Esophagus squamous epithelium (tissue), 5 donors: ENCODE measurements around the gene BACE2. TPM values are rescaled to one million over a fixed set of nuclear protein-coding genes. Genes with fewer than 3 reads are reported as not detected.
A peak's percentile ranks its signal among the peaks of the same experiment; 100 is the strongest.

Experiments used
- DNase-seq: peaks from one replicate; lab custom pipeline; 2025; lab: John Stamatoyannopoulos, UW
- H3K27ac ChIP-seq, 4 donors: fragments of 200-600 bp; sonication (generic); one replicate each; pipeline ENCODE4 v1.5.1; 2016 to 2019; ENCODE audit warnings: mild to moderate bottlenecking in 1 of 4
- H3K27me3 ChIP-seq, 4 donors: fragments of 200-600 bp; sonication (generic); 1 replicate in 3 of 4; 2 replicates in 1 of 4; pipeline versions ENCODE4 v1.5.1 to v1.6.0; 2017 to 2021; ENCODE audit warnings: antibody characterized with exemption in 1 of 4
- H3K36me3 ChIP-seq, 3 donors: fragments of 200-600 bp; sonication (generic); one replicate each; pipeline ENCODE4 v1.5.1; 2016 to 2019
- H3K4me1 ChIP-seq, 3 donors: fragments of 200-600 bp; sonication (generic); one replicate each; pipeline ENCODE4 v1.5.1; 2017 to 2019
- H3K4me3 ChIP-seq, 4 donors: fragments of 200-600 bp; sonication (generic); 1 replicate in 3 of 4; 2 replicates in 1 of 4; pipeline ENCODE4 v1.5.1; 2016 to 2019; ENCODE audit warnings: mild to moderate bottlenecking in 2 of 4, moderate library complexity in 1 of 4
- H3K9me3 ChIP-seq, 3 donors: fragments of 200-600 bp; sonication (generic); one replicate each; pipeline ENCODE4 v1.5.1; 2016 to 2019
- POLR2A ChIP-seq, 4 donors: fragments of 450-650 bp; IDR thresholded peaks; one replicate each; pipeline ENCODE4 v1.6.1; 2017; ENCODE audit warnings: antibody characterized with exemption in 4 of 4, mild to moderate bottlenecking in 4 of 4, moderate library complexity in 3 of 4
- WGBS, 2 donors: methylation state at CpG; one replicate each; pipeline ENCODE4 v1.1.5; 2018; 5-methylcytosine and 5-hydroxymethylcytosine counted together
- intact Hi-C: fragments of 100-400 bp; cut with DNase I; formaldehyde crosslinking; loops from one replicate; pipeline ENCODE4 v1.15.0; 2022
- total RNA-seq, 4 donors: library from RNA; depleted of rRNA; stranded (reverse); fragments of >200 nt; gene quantifications; one replicate each; pipeline ENCODE4 v1.1.0, GENCODE V29; 2016
- TF ChIP-seq, protein P1 (sequence below), 6 experiments: fragments of 450-650 bp in 4 of 6; fragments of 200-600 bp in 2 of 6; sonication (generic) in 2 of 6; IDR thresholded peaks; one replicate each; pipeline ENCODE4 v1.5.1; 2016 to 2019; ENCODE audit warnings: antibody characterized with exemption in 6 of 6, mild to moderate bottlenecking in 4 of 6, moderate library complexity in 4 of 6
- donor health status: DM: yes; HTN: yes; CAD: no.

BACE2 gene
- 10 to 100 TPM; 32.8 to 51.5 (median 47.1) TPM for total RNA-seq

DNA sequence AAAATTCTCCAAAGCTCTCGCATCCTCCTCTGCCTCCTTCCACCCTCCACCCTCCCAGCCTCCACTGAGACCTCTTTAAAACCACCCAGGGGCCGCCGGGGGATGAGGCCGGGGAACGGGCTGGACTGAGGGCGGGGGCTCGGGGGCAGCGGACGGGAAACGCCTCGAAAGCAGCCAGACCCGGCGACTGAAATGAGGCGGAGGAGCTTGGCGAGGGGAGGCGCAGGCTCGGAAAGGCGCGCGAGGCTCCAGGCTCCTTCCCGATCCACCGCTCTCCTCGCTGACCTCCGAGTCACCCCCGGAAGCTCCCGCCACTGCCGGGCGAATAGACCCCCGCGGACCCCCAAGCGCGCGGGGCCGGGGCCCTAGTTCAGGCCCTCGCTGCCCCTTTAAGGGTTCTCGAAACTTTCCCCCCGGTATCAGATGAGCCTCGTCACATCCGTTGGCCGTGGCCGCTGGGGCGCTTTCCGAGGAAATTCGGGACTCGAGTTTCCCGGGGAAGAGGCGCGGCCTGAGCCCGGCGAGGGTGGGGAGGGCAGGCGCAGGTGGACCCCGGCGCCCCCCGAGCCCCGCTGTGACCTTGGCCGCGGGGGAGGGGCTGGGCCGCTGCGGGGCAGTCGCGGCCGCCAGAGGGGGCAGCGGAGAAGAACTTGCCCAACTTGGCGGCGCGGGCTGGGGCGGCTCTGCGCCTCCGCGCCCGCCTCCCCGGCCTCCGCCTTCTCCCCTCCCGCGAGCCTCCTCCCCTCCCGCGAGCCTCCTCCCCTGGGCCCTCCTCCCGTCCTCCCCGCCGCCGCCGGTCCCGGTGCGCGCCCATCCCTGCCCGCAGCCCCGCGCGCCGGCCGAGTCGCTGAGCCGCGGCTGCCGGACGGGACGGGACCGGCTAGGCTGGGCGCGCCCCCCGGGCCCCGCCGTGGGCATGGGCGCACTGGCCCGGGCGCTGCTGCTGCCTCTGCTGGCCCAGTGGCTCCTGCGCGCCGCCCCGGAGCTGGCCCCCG is at the start of gene BACE2:
TSS of gene BACE2 (plus strand) at position 813 of the 995 bp plus-strand sequence. CDS start at position 917, 104 bp downstream.
- Histone ChIP-seq H3K9me3 (no peaks in the 10 kb centered on the region), H3K4me3 (peak within 1 kb of the TSS; percentile 83 to 98 (median 91)), H3K4me1 (peaks cover 15 to 65% (median 34%) of the 10 kb centered on the region in 3 donors), H3K27ac (peak within 1 kb of the TSS; percentile 92 to 97 (median 96)), H3K36me3 (no peaks in the 10 kb centered on the region), H3K27me3 (peaks cover 0 to 12% (median 0%) of the 10 kb centered on the region in 4 donors)
- no peak for DNase-seq
- TF ChIP-seq, protein P1, sequence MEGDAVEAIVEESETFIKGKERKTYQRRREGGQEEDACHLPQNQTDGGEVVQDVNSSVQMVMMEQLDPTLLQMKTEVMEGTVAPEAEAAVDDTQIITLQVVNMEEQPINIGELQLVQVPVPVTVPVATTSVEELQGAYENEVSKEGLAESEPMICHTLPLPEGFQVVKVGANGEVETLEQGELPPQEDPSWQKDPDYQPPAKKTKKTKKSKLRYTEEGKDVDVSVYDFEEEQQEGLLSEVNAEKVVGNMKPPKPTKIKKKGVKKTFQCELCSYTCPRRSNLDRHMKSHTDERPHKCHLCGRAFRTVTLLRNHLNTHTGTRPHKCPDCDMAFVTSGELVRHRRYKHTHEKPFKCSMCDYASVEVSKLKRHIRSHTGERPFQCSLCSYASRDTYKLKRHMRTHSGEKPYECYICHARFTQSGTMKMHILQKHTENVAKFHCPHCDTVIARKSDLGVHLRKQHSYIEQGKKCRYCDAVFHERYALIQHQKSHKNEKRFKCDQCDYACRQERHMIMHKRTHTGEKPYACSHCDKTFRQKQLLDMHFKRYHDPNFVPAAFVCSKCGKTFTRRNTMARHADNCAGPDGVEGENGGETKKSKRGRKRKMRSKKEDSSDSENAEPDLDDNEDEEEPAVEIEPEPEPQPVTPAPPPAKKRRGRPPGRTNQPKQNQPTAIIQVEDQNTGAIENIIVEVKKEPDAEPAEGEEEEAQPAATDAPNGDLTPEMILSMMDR (IDR thresholded peaks at IDR 0.05) = peak; percentile 50 to 81 (median 72)
- peak in 2 of 4 donors; percentile 58 to 62 for TF ChIP-seq POLR2A (IDR thresholded peaks at IDR 0.05)
- 0% methylated on average over 2 to 24 of the region's 111 CpGs for WGBS, 2 donors
- intact Hi-C loops = no loop called here

DNA sequence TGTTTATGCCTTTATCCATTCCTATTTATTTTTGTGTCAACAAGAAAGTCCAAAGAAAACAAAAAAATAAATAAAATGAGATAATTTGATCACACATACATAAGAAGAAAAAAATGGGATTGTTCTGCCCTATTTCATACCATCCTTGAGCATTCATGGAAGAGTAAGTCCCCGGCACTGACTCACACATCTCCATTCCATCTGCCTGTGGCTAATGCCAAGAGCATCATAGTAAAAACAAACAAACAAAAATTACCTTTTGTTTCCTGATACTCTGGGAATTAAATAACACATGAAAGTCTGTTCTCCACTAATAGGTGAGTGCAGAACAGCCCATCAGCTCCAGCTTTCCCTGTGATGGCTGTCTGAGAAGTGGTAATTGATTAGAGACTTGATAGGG is 48.1 kb upstream of the BACE2 start:
- no peak overlapping the region for H3K4me3 ChIP-seq
- peaks cover 0 to 3% (median 3%) of the 10 kb centered on the region in 3 donors for H3K4me1 ChIP-seq
- H3K9me3 ChIP-seq = no peaks in the 10 kb centered on the region
- no peaks in the 10 kb centered on the region for H3K36me3 ChIP-seq
- DNase-seq = no peak
- H3K27ac ChIP-seq = no peak overlapping the region
- WGBS, 2 donors = 74 to 81% methylated on average over 1 of the region's 1 CpG
- intact Hi-C loops = no loop called here
- peaks cover 0 to 35% (median 0%) of the 10 kb centered on the region in 4 donors for H3K27me3 ChIP-seq
- TF ChIP-seq POLR2A (IDR thresholded peaks at IDR 0.05) = no peak
- TF ChIP-seq, protein P1 (IDR thresholded peaks at IDR 0.05) = no peak

DNA sequence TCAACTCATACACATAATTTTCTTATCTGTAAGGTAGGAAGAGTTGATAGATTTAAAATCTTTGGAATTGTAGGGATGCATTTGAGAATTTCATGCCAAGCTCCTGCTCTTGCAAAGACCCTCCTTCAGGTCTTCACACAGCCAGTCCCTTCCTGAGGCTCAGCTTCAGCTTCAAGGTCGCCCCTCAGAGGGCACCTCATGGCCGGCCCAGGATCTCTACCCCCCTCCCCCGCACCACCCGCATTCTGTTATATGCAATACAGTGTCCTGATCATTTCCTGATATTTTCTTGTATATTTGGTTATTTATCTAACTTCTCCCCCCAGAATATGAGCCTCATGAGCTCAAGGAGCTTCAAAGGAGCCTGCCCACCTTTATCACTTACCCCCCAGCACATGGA is 47.0 kb upstream of the BACE2 start:
- Histone ChIP-seq H3K27me3 (peaks cover 0 to 36% (median 0%) of the 10 kb centered on the region in 4 donors), H3K4me1 (peaks cover 0 to 9% (median 7%) of the 10 kb centered on the region in 3 donors), H3K36me3 (no peaks in the 10 kb centered on the region), H3K27ac (no peak overlapping the region), H3K4me3 (no peak overlapping the region), H3K9me3 (no peaks in the 10 kb centered on the region)
- TF ChIP-seq, protein P1 (IDR thresholded peaks at IDR 0.05) = no peak
- TF ChIP-seq POLR2A (IDR thresholded peaks at IDR 0.05) = no peak
- DNase-seq = no peak
- WGBS, 2 donors = 74 to 76% methylated on average over 4 of the region's 4 CpGs
- intact Hi-C loops = no loop called here

DNA sequence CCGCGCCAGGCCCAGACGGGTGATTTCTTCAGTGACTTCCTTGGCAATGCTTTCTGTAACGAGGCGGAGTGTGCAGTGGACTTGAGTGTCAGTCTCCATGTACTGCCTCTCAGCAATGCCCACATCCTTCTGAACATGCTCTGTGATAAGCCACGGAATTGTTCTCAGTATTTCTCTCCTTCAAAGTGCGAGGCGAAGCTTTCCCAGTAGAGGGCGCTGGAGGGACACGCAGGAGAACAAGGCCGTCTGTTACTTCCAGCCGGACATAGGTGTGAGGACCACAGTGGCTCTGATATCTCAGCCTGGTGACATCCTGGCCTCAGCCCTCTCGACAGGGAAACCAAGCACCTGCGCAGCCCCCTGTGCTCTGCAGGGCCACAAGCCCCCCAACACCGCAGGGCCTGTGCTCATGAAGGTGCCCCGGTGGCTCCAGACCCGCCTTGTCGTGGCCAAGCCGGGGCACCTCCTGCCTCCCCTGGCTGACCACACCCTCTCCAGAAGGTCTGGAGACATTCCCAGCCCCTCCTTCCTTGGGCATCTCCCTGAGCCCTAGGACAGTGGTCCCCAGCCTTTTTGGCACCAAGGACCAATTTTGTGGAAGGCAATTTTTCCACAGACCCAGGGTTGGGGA is 46.1 kb upstream of the BACE2 start:
- H3K4me1 ChIP-seq = peaks cover 0 to 9% (median 7%) of the 10 kb centered on the region in 3 donors
- intact Hi-C loops = no loop called here
- WGBS, 2 donors = 23 to 31% methylated on average over 4 to 7 of the region's 19 CpGs
- H3K4me3 ChIP-seq = no peak overlapping the region
- peak; percentile 20 for DNase-seq
- H3K27me3 ChIP-seq = peaks cover 0 to 33% (median 0%) of the 10 kb centered on the region in 4 donors
- no peak overlapping the region for H3K27ac ChIP-seq
- no peaks in the 10 kb centered on the region for H3K36me3 ChIP-seq
- TF ChIP-seq, protein P1 (IDR thresholded peaks at IDR 0.05) = peak in 5 of 6 experiments; percentile 74 to 88 (median 85)
- no peak for TF ChIP-seq POLR2A (IDR thresholded peaks at IDR 0.05)
- no peaks in the 10 kb centered on the region for H3K9me3 ChIP-seq
